Measurements from ENCODE around the gene ECE2. TPM values are rescaled to one million over a fixed set of nuclear protein-coding genes. Genes with fewer than 3 reads are reported as not detected.

ECE2 gene
- total RNA-seq, 1 donor from 2014 or later: not detected

GRCh38 chr3:184311633-184312032 is 35.8 kb downstream of the ECE2 start:
- DNase-seq (ENCODE audit: low read depth in 2 of 2): no peak

GRCh38 chr3:184314363-184314699 is 38.5 kb downstream of the ECE2 start, which contains the start of gene EIF4G1:
EIF4G1 (plus strand) TSS chr3:184314606; CDS start chr3:184315797, 1,191 bp downstream.
- peak; percentile 85 to 96 for DNase-seq (ENCODE audit: low read depth in 2 of 2)

- DNase-seq (ENCODE audit: low read depth in 2 of 2): peak in 1 of 2 donors; percentile 90
These were observed 39.1 kb downstream of the ECE2 start for GRCh38 chr3:184314700-184315542.

- DNase-seq (ENCODE audit: low read depth in 2 of 2): no peak
These were observed 39.7 kb downstream of the ECE2 start for GRCh38 chr3:184315543-184315867.

GRCh38 chr3:184315871-184316661 is 40.2 kb downstream of the ECE2 start:
- peak in 1 of 2 donors; percentile 21 for DNase-seq (ENCODE audit: low read depth in 2 of 2)

DNA sequence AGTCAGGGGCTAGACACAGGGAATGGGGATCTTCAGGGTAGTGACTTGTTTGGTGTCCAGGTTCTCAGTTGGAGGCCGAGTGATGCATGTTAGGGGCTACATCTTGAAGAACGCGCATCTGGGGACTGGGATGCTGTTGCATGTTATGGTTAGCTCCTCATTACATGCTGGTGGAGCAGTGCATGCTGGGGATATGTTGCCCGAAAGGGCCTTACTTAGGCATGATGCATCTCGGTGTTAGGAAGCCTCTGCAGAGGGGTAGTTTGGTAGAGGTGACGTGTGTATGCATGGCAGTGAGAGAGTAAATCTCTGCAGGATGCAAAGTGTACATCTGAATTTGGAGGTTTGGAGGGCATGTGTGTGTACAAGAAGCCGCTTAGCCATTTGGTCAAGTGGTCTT is 41.0 kb downstream of the ECE2 start:
- DNase-seq (ENCODE audit: low read depth in 2 of 2): no peak

GRCh38 chr3:184317201-184317600 is 41.4 kb downstream of the ECE2 start:
- no peak for DNase-seq (ENCODE audit: low read depth in 2 of 2)

DNA sequence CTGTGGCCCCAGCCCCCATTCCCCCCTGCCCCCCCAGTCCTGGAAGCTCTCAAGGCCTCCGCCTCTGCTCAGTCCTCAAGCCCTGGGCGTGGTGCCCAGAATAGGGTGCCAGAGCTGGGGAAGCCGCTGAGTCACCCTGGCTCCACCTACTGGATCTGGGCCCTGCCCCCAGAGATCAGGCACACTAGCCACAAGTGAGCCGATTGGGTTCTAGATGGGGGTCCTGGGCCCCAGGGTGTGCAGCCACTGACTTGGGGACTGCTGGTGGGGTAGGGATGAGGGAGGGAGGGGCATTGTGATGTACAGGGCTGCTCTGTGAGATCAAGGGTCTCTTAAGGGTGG is 44.3 kb downstream of the ECE2 start:
- peak in 1 of 2 donors; percentile 94 for DNase-seq (ENCODE audit: low read depth in 2 of 2)

- DNase-seq (ENCODE audit: low read depth in 2 of 2): no peak
These were observed 45.8 kb downstream of the ECE2 start for GRCh38 chr3:184321666-184322065.

- no peak for DNase-seq (ENCODE audit: low read depth in 2 of 2)
These were observed 47.1 kb downstream of the ECE2 start for GRCh38 chr3:184322731-184323487.

DNA sequence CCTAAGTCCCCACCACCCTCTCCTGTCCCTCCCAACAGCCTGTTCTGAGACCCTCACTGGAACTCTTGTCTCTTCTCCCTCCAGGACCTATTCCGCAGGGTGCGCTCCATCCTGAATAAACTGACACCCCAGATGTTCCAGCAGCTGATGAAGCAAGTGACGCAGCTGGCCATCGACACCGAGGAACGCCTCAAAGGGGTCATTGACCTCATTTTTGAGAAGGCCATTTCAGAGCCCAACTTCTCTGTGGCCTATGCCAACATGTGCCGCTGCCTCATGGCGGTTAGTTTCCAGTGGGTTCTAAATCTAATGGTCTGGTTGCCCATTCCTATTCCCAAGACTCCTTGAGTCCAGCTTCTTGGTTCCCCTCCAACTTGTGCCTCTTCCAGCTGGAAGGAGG is 47.9 kb downstream of the ECE2 start:
- no peak for DNase-seq (ENCODE audit: low read depth in 2 of 2)

DNA sequence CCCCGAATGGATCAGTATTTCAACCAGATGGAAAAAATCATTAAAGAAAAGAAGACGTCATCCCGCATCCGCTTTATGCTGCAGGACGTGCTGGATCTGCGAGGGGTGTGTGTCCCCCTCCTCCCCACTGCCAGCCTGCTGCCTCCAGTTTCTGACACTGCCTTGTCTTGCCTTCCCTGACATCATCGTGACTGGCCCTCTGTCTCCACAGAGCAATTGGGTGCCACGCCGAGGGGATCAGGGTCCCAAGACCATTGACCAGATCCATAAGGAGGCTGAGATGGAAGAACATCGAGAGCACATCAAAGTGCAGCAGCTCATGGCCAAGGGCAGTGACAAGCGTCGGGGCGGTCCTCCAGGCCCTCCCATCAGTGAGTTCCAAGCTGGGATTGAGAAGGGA is 49.4 kb downstream of the ECE2 start:
- DNase-seq (ENCODE audit: low read depth in 2 of 2): no peak

DNA sequence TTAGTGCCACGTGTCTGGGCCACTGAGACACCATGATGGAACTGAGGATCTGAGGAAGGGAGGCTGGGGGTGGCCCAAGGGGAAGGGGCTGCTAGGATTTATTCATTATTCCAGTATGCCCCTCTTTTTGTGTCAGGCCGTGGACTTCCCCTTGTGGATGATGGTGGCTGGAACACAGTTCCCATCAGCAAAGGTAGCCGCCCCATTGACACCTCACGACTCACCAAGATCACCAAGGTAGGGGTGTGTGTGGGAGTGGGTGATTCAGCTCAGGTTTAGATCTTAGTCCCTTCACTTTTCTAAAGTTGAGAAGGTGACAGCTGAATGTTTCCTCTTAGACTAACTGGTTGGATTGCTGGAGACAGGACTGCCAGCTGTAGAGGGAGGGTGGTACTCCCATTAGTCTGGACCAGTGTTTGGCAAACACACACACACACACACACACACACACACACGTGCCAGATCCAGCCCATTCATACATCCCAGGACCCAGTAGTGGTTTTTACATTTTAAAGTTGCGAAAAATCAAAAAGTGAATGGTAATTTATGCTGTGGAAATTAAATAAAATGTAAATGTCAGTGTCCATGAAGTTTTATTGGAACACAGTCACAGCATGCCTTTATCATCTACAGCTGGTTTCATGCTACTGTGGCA is 50.0 kb downstream of the ECE2 start:
- no peak for DNase-seq (ENCODE audit: low read depth in 2 of 2)

GRCh38 chr3:184327171-184327570 is 51.3 kb downstream of the ECE2 start:
- no peak for DNase-seq (ENCODE audit: low read depth in 2 of 2)

DNA sequence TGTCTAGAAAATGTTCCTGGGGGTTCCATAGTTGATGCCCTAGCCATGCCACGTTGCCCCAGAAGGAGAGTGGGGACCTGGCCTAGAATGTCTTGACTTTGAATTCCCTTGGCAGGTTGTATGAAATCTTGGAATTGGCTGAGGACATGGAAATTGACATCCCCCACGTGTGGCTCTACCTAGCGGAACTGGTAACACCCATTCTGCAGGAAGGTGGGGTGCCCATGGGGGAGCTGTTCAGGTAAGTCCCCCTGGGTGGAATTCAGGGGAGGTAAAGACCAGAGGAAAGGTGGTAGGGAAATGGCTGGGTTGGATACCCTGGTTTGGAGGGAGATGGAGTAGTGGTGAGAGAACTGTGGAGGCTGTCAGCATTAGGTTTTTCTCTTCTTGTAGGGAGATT is 52.7 kb downstream of the ECE2 start:
- no peak for DNase-seq (ENCODE audit: low read depth in 2 of 2)

DNA sequence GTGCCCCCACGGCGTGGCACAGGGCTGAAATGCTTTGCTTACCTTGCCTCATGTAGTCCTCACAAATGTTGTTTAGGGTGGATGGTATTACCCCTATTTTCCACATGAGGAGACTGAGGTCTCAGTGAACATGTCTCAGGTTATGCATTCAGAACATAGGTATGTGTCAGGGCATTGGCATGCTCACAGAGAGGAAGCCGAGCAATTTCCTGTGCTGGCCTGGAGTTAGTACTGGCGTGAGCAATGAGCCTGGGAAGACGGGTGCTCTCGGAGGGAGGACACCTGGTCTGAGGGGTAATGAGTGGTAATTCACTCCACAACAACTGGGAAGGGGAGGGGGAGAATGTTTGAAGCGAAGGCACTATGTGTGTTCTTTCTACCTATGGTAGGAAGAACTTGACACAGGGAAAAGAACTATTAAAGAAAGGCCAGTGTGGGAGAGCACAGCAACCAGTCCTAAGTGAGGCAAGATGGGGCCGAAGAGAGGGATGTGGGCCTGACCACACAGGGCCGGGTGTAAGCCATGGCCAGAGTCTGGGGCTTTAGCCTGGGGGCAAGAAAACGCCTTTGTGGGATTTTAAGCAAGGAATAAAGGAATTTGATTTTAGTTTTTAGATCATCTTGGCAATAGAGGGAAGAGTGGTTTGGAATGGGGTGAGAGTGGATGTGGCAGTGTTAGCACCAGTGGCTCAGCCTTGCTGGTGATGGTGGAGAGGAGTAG is 56.7 kb downstream of the ECE2 start:
- peak; percentile 76 to 97 for DNase-seq (ENCODE audit: low read depth in 2 of 2)

DNA sequence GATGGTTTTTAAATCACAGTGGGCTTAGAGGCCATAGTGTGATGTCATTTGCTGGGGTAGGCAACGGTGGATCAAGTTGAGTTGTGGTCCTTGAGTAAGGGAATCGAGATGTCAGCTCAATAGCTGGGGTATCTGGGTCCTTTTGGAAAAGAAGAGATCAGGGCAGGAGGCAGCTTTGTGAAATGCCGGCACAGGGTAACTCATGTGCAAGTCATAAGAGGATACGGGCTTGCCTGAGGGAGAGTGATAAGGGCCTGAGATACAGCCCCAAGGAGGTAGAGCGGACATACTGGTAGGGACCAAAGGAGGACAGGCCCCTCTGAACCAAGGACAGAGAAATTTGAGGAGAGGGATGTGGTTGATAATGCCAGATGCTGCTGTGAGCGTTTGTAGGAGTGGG is 57.4 kb downstream of the ECE2 start:
- no peak for DNase-seq (ENCODE audit: low read depth in 2 of 2)

DNA sequence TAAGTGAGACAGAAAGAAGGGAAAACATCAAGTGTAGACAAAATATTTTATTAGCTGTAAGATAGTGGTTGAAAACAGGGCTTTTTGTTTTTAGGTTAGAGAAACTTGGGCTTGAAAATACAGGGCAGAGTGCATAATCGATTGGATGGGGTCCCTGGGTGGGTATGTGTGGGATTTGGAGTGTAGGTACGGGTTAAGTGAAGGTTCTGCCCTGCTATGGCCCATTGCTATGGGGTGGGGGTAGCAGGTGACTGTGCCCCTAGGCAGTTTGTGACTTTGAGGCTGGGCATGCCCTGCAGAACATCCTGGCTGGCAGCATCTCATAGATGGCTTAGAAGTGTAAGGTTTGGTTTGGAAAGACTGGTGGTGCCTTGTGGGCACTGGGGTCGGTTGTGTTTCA is 57.9 kb downstream of the ECE2 start:
- no peak for DNase-seq (ENCODE audit: low read depth in 2 of 2)

DNA sequence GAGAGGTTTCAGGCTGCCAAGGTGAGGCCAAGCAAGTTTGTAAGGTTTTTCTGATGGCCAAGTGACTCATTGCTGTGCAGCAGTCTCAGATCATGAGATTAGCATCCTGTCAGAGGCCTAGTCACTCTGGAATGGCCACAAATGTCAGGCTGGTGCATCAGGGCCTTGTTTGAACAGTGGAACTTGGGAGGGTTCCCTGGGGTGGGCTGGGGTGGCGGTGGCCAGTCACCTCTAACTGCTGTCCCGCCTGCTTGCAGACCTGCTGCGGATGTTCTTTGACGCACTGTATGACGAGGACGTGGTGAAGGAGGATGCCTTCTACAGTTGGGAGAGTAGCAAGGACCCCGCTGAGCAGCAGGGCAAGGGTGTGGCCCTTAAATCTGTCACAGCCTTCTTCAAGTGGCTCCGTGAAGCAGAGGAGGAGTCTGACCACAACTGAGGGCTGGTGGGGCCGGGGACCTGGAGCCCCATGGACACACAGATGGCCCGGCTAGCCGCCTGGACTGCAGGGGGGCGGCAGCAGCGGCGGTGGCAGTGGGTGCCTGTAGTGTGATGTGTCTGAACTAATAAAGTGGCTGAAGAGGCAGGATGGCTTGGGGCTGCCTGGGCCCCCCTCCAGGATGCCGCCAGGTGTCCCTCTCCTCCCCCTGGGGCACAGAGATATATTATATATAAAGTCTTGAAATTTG is 58.8 kb downstream of the ECE2 start:
- DNase-seq (ENCODE audit: low read depth in 2 of 2): peak in 1 of 2 donors; percentile 79

- DNase-seq (ENCODE audit: low read depth in 2 of 2): no peak
These were observed 59.5 kb downstream of the ECE2 start for GRCh38 chr3:184335291-184335660.

Measured in dermis microvascular lymphatic vessel endothelial cell (primary cell).